Neural cell (in vitro differentiated cells): ENCODE measurements around the gene CXCL17. TPM values are rescaled to one million over a fixed set of nuclear protein-coding genes. Genes with fewer than 3 reads are reported as not detected.

Experiments used
- H2AFZ ChIP-seq: fragments of 200-600, 300-800 bp; sonication (generic), shearing (Covaris generic); 2 replicates; pipeline ENCODE4 v1.6.0; 2014; ENCODE audit warnings: low read depth, mild to moderate bottlenecking, antibody characterized with exemption, low read length, moderate library complexity
- H3F3A ChIP-seq: fragments of 200-600 bp; shearing (Covaris generic); 2 replicates; pipeline ENCODE4 v1.6.1; 2016; ENCODE audit warnings: mild to moderate bottlenecking, moderate library complexity, mixed read lengths, antibody characterized with exemption, low read length; ENCODE audit not compliant: insufficient read depth, poor library complexity, severe bottlenecking
- H3K27ac ChIP-seq: fragments of 200-600, 300-800 bp; sonication (generic), shearing (Covaris generic); 2 replicates; pipeline ENCODE4 v1.5.1; 2014; ENCODE audit warnings: mild to moderate bottlenecking, low read length, moderate library complexity
- H3K27me3 ChIP-seq: fragments of 300-800, 200-600 bp; sonication (generic), shearing (Covaris generic); 2 replicates; pipeline ENCODE4 v1.6.0; 2014; ENCODE audit warnings: mild to moderate bottlenecking, low read depth, low read length, moderate library complexity; ENCODE audit not compliant: insufficient read depth
- H3K36me3 ChIP-seq: fragments of 300-800, 200-600 bp; sonication (generic), shearing (Covaris generic); 2 replicates; pipeline ENCODE4 v1.5.1; 2014; ENCODE audit warnings: mild to moderate bottlenecking, antibody characterized with exemption, low read length, moderate library complexity; ENCODE audit not compliant: insufficient read depth
- H3K4me2 ChIP-seq: fragments of 300-800, 200-600 bp; sonication (generic), shearing (Covaris generic); 2 replicates; pipeline ENCODE4 v1.6.0; 2014; ENCODE audit warnings: mild to moderate bottlenecking, low read length
- H3K4me3 ChIP-seq: fragments of 300-800, 200-600 bp; sonication (generic), shearing (Covaris generic); 2 replicates; pipeline ENCODE4 v1.5.1; 2014; ENCODE audit warnings: mild to moderate bottlenecking, low read length, moderate library complexity
- H3K79me2 ChIP-seq: fragments of 200-600 bp; shearing (Covaris generic); replicated peaks from 2 replicates; pipeline ENCODE4 v1.6.0; 2014; ENCODE audit warnings: mild to moderate bottlenecking, low read length, moderate library complexity; ENCODE audit not compliant: insufficient read depth
- H3K9ac ChIP-seq: fragments of 300-800, 200-600 bp; sonication (generic), shearing (Covaris generic); 2 replicates; pipeline ENCODE4 v1.6.1; 2016; ENCODE audit warnings: mild to moderate bottlenecking, low read length, mixed read lengths
- H3K9me2 ChIP-seq: fragments of 200-600 bp; shearing (Covaris generic); 2 replicates; pipeline ENCODE4 v1.6.1; 2016; ENCODE audit warnings: mild to moderate bottlenecking, low read length, mixed read lengths; ENCODE audit not compliant: insufficient read depth
- H3K9me3 ChIP-seq: fragments of 200-600, 300-800 bp; sonication (generic), shearing (Covaris generic); 2 replicates; pipeline ENCODE4 v1.6.1; 2016; ENCODE audit warnings: mild to moderate bottlenecking, mixed run types, low read length, moderate library complexity, mixed read lengths
- H4K20me1 ChIP-seq: fragments of 200-600 bp; shearing (Covaris generic); 2 replicates; pipeline ENCODE4 v1.6.1; 2016; ENCODE audit warnings: mild to moderate bottlenecking, mixed run types; ENCODE audit not compliant: insufficient read depth
- EP300 ChIP-seq: fragments of 450-650 bp; conservative IDR thresholded peaks from 2 replicates; pipeline ENCODE4 v1.6.1; 2014; ENCODE audit warnings: antibody characterized with exemption, mild to moderate bottlenecking, moderate library complexity; ENCODE audit not compliant: poor library complexity, severe bottlenecking
- EZH2 ChIP-seq: fragments of 200-600, 300-800 bp; shearing (Covaris generic), sonication (generic); IDR thresholded peaks from 2 replicates; pipeline ENCODE4 v1.6.1; 2014; ENCODE audit warnings: antibody characterized with exemption, low read length, borderline replicate concordance, mild to moderate bottlenecking; ENCODE audit not compliant: insufficient read depth, poor library complexity, severe bottlenecking
- MXI1 ChIP-seq: fragments of 450-650 bp; conservative IDR thresholded peaks from 2 replicates; pipeline ENCODE4 v1.6.1; 2014; ENCODE audit warnings: antibody characterized with exemption, mild to moderate bottlenecking; ENCODE audit not compliant: poor library complexity, severe bottlenecking
- POLR2AphosphoS5 ChIP-seq: IDR thresholded peaks from 2 replicates; pipeline ENCODE4 v1.6.1; 2012
- RAD21 ChIP-seq: fragments of 450-650 bp; conservative IDR thresholded peaks from 2 replicates; pipeline ENCODE4 v1.6.1; 2014; ENCODE audit warnings: antibody characterized with exemption, mild to moderate bottlenecking, moderate library complexity
- SMC3 ChIP-seq: fragments of 450-650 bp; conservative IDR thresholded peaks from 2 replicates; pipeline ENCODE4 v1.6.1; 2014; ENCODE audit warnings: antibody characterized with exemption, mild to moderate bottlenecking, moderate library complexity; ENCODE audit not compliant: poor library complexity
- TAF1 ChIP-seq: IDR thresholded peaks from 2 replicates; pipeline ENCODE4 v1.6.1; 2012; ENCODE audit warnings: low read depth
- polyA plus RNA-seq: library from polyadenylated mRNA; depleted of rRNA; stranded (reverse); fragments of >200 nt; gene quantifications from 2 replicates; pipeline ENCODE4 v1.2.3, GENCODE V29; 2014
- TF ChIP-seq, protein P1 (sequence below): IDR thresholded peaks from 2 replicates; pipeline ENCODE4 v1.6.1; 2012; ENCODE audit warnings: borderline replicate concordance
- TF ChIP-seq, protein P2 (sequence below): fragments of 450-650 bp; IDR thresholded peaks from 2 replicates; pipeline ENCODE4 v1.5.1; 2014; ENCODE audit warnings: antibody characterized with exemption, mild to moderate bottlenecking, moderate library complexity; ENCODE audit not compliant: poor library complexity, severe bottlenecking

Gene CXCL17
- polyA plus RNA-seq, 1 donor from 2014 or later: not detected

DNA sequence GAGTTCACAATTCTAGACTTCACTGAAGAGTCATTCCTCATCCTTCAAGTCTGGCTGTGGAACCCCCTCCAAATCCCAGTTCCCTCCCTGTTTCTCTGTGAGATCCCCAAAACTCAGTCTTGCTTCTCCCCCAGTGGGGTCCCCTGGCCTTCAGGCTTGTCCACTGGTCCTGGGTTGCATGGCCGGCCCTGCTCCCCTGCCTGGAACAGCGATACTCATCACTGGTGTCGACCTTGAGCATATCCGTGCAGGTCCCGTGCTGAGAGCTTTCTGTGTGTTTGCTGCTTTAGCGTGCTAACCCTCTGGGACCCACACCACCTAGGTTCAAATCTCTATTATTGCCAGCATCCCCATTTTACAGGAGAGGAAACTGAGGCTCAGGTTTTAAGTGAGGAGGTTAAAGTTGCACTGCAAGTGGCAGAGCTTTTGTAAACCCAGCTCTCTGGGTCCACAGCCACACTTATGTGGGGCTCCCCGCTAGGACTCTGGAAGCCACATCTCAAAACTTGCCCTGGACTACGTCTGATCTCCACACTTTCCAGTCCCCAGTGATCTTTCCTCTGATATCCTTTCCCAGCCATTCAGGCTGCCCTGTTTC, 31.1 kb downstream of the CXCL17 start:
- Histone ChIP-seq H4K20me1 (no peaks in the 10 kb centered on the region), H3F3A (no peaks in the 10 kb centered on the region), H3K9me3 (no peaks in the 10 kb centered on the region), H2AFZ (no peak overlapping the region), H3K9me2 (no peaks in the 10 kb centered on the region), H3K9ac (no peak overlapping the region), H3K4me3 (no peak overlapping the region), H3K27ac (no peak overlapping the region), H3K4me2 (no peak overlapping the region), H3K27me3 (no peaks in the 10 kb centered on the region), H3K79me2 (no peaks in the 10 kb centered on the region), H3K36me3 (no peaks in the 10 kb centered on the region)
- TF ChIP-seq EP300 (no peak), EZH2 (no peak), POLR2AphosphoS5 (no peak), RAD21 (no peak), SMC3 (no peak), TAF1 (no peak), MXI1 (no peak)
- TF ChIP-seq, protein P1, sequence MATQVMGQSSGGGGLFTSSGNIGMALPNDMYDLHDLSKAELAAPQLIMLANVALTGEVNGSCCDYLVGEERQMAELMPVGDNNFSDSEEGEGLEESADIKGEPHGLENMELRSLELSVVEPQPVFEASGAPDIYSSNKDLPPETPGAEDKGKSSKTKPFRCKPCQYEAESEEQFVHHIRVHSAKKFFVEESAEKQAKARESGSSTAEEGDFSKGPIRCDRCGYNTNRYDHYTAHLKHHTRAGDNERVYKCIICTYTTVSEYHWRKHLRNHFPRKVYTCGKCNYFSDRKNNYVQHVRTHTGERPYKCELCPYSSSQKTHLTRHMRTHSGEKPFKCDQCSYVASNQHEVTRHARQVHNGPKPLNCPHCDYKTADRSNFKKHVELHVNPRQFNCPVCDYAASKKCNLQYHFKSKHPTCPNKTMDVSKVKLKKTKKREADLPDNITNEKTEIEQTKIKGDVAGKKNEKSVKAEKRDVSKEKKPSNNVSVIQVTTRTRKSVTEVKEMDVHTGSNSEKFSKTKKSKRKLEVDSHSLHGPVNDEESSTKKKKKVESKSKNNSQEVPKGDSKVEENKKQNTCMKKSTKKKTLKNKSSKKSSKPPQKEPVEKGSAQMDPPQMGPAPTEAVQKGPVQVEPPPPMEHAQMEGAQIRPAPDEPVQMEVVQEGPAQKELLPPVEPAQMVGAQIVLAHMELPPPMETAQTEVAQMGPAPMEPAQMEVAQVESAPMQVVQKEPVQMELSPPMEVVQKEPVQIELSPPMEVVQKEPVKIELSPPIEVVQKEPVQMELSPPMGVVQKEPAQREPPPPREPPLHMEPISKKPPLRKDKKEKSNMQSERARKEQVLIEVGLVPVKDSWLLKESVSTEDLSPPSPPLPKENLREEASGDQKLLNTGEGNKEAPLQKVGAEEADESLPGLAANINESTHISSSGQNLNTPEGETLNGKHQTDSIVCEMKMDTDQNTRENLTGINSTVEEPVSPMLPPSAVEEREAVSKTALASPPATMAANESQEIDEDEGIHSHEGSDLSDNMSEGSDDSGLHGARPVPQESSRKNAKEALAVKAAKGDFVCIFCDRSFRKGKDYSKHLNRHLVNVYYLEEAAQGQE: no peak
- TF ChIP-seq, protein P2, sequence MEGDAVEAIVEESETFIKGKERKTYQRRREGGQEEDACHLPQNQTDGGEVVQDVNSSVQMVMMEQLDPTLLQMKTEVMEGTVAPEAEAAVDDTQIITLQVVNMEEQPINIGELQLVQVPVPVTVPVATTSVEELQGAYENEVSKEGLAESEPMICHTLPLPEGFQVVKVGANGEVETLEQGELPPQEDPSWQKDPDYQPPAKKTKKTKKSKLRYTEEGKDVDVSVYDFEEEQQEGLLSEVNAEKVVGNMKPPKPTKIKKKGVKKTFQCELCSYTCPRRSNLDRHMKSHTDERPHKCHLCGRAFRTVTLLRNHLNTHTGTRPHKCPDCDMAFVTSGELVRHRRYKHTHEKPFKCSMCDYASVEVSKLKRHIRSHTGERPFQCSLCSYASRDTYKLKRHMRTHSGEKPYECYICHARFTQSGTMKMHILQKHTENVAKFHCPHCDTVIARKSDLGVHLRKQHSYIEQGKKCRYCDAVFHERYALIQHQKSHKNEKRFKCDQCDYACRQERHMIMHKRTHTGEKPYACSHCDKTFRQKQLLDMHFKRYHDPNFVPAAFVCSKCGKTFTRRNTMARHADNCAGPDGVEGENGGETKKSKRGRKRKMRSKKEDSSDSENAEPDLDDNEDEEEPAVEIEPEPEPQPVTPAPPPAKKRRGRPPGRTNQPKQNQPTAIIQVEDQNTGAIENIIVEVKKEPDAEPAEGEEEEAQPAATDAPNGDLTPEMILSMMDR: no peak

DNA sequence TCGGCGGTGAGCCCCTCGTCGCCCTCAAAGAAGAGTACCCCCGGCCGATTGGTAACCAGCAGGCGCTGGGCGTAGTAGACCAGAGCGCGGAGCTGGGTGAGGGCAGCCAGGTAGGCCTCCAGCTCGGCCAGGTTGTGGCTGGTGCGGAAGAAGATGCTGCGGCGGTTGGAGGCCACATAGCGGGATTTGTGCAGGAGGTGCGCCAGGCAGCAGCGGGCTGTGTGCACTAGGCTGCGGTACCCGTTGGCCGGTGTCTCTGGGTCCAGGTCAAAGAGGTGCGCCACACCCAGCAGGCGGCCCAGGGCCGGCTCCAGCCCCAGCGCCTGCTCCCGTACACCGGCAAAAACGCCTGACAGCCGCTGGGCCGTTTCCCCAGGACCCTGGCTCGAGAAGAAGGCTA, 32.4 kb downstream of the CXCL17 start:
- Histone ChIP-seq H3K9ac (no peak overlapping the region), H3K9me2 (no peaks in the 10 kb centered on the region), H3K27ac (no peak overlapping the region), H4K20me1 (no peaks in the 10 kb centered on the region), H3K27me3 (no peaks in the 10 kb centered on the region), H3F3A (no peaks in the 10 kb centered on the region), H3K36me3 (no peaks in the 10 kb centered on the region), H3K4me2 (no peak overlapping the region), H3K4me3 (no peak overlapping the region), H2AFZ (no peak overlapping the region), H3K9me3 (no peaks in the 10 kb centered on the region), H3K79me2 (no peaks in the 10 kb centered on the region)
- TF ChIP-seq SMC3 (no peak), EZH2 (no peak), MXI1 (no peak), TAF1 (no peak), EP300 (no peak), RAD21 (no peak)
- TF ChIP-seq, protein P1: no peak
- TF ChIP-seq, protein P2: no peak
